B cell (primary cell): Measurements from ENCODE around the gene PAFAH2. TPM values are rescaled to one million over a fixed set of nuclear protein-coding genes. Genes with fewer than 3 reads are reported as not detected.
A peak's percentile ranks its signal among the peaks of the same experiment; 100 is the strongest.

Experiments used
- ATAC-seq: fragments of 200-7000 bp; cut with Tn5 transposase; one replicate; pipeline ENCODE4 v1.10.0; 2021; ENCODE audit warnings: low read depth, mild to moderate bottlenecking, moderate number of reproducible peaks, moderate library complexity
- CTCF ChIA-PET: fragments of 350-600 bp; sonication (Branson Sonifier 250); formaldehyde crosslinking; loops from one replicate; lab custom pipeline; 2021; ENCODE audit warnings: antibody characterized with exemption, inconsistent platforms; lab: Charles Lee
- POLR2A ChIA-PET: fragments of 350-600 bp; sonication (Branson Sonifier 250); formaldehyde crosslinking; loops from one replicate; lab custom pipeline; 2021; ENCODE audit warnings: antibody characterized with exemption; lab: Charles Lee
- DNase-seq: peaks from one replicate; pipeline ENCODE4 v3.0.0; 2013
- H2AFZ ChIP-seq: 2 replicates; pipeline ENCODE4 v1.6.1; 2012; ENCODE audit warnings: mild to moderate bottlenecking, low read depth, low read length; ENCODE audit not compliant: insufficient read depth, poor library complexity, severe bottlenecking
- H3K27ac ChIP-seq, 2 donors: 1 replicate in 1 of 2; 2 replicates in 1 of 2; pipeline ENCODE4 v1.5.1; 2012 to 2013; ENCODE audit warnings: low read length in 2 of 2, mild to moderate bottlenecking in 2 of 2, moderate library complexity in 1 of 2
- H3K27me3 ChIP-seq, 4 experiments: fragments of 200-600 bp in 1 of 4; sonication (generic) in 1 of 4; replicated peaks in 1 of 4; 1 replicate in 2 of 4; 2 replicates in 2 of 4; pipeline versions ENCODE4 v1.6.1 to v1.7.0; 2013 to 2016; ENCODE audit warnings: low read length in 3 of 4, mild to moderate bottlenecking in 2 of 4, mixed read lengths in 1 of 4, moderate library complexity in 1 of 4; ENCODE audit not compliant: insufficient read depth in 4 of 4, control insufficient read depth in 3 of 4; ENCODE audit errors: control extremely low read depth in 1 of 4
- H3K36me3 ChIP-seq, 2 experiments: replicated peaks in 1 of 2; 1 replicate in 1 of 2; 2 replicates in 1 of 2; pipeline versions ENCODE4 v1.6.1 to v1.7.1; 2013; ENCODE audit warnings: low read length in 1 of 2; ENCODE audit not compliant: insufficient read depth in 2 of 2, control insufficient read depth in 1 of 2; ENCODE audit errors: control extremely low read depth in 1 of 2, extremely low read depth in 1 of 2
- H3K4me1 ChIP-seq, 2 donors: fragments of 200-600 bp in 1 of 2; sonication (generic) in 1 of 2; 1 replicate in 1 of 2; 2 replicates in 1 of 2; pipeline versions ENCODE4 v1.5.1 to v1.6.1; 2013 to 2017; ENCODE audit warnings: low read length in 2 of 2; ENCODE audit not compliant: control insufficient read depth in 2 of 2, insufficient read depth in 2 of 2
- H3K4me2 ChIP-seq: replicated peaks from 2 replicates; pipeline ENCODE3; 2012; ENCODE audit warnings: mild to moderate bottlenecking, low read depth, low read length; ENCODE audit not compliant: poor library complexity, severe bottlenecking
- H3K4me3 ChIP-seq, 5 experiments: fragments of 200-600 bp in 1 of 5; sonication (generic) in 1 of 5; 1 replicate in 3 of 5; 2 replicates in 2 of 5; pipeline versions ENCODE4 v1.5.1 to v1.7.0; 2011 to 2016; ENCODE audit warnings: low read length in 4 of 5, mild to moderate bottlenecking in 4 of 5, low read depth in 2 of 5, control low read depth in 1 of 5, moderate library complexity in 1 of 5; ENCODE audit not compliant: insufficient read depth in 1 of 5; ENCODE audit errors: control extremely low read depth in 1 of 5, extremely low read depth in 1 of 5
- H3K79me2 ChIP-seq: fragments of 200-600 bp; sonication (generic); one replicate; pipeline ENCODE4 v1.6.0; 2016; ENCODE audit warnings: low read length; ENCODE audit not compliant: control insufficient read depth, insufficient read depth
- H3K9ac ChIP-seq: fragments of 200-600 bp; sonication (generic); 2 replicates; pipeline ENCODE4 v1.6.1; 2017; ENCODE audit warnings: mild to moderate bottlenecking, low read length, moderate library complexity
- H3K9me3 ChIP-seq, 3 donors: one replicate each; pipeline versions ENCODE4 v1.6.1 to v1.7.1; 2013; ENCODE audit warnings: low read length in 2 of 3; ENCODE audit not compliant: control insufficient read depth in 2 of 3, insufficient read depth in 1 of 3; ENCODE audit errors: control extremely low read depth in 1 of 3
- H4K20me1 ChIP-seq: 2 replicates; pipeline ENCODE4 v1.6.0; 2012; ENCODE audit warnings: mild to moderate bottlenecking, low read length; ENCODE audit not compliant: insufficient read depth, control insufficient read depth, poor library complexity, severe bottlenecking
- H3K27ac Mint-ChIP-seq: one replicate; pipeline ENCODE4 v1.8.0; 2021; ENCODE audit warnings: mixed read lengths
- H3K27me3 Mint-ChIP-seq: one replicate; pipeline ENCODE4 v1.8.0; 2021; ENCODE audit warnings: mixed read lengths
- H3K4me1 Mint-ChIP-seq: one replicate; pipeline ENCODE4 v1.8.0; 2021; ENCODE audit warnings: mixed read lengths
- H3K4me3 Mint-ChIP-seq: one replicate; pipeline ENCODE4 v1.8.0; 2021; ENCODE audit warnings: mixed read lengths
- H3K9me3 Mint-ChIP-seq: one replicate; pipeline ENCODE4 v1.8.0; 2022; ENCODE audit warnings: mixed read lengths; ENCODE audit not compliant: insufficient read depth
- EZH2 ChIP-seq: IDR thresholded peaks from 2 replicates; pipeline ENCODE4 v1.6.1; 2012; ENCODE audit warnings: borderline replicate concordance, low read depth, mild to moderate bottlenecking, moderate library complexity, low read length; ENCODE audit not compliant: insufficient read depth, poor library complexity, severe bottlenecking
- WGBS: methylation state at CpG from one replicate; pipeline ENCODE4 v1.1.5; 2013; ENCODE audit warnings: missing lambda C conversion rate; ENCODE audit not compliant: insufficient coverage; 5-methylcytosine and 5-hydroxymethylcytosine counted together
- intact Hi-C: fragments of 100-400 bp; cut with micrococcal nuclease; formaldehyde crosslinking; loops from one replicate; pipeline ENCODE4 v1.10.0; 2022
- polyA plus RNA-seq: library from polyadenylated mRNA; depleted of rRNA; stranded (reverse); fragments of >200 nt; gene quantifications from 2 replicates; pipeline ENCODE4 v1.2.3, GENCODE V29; 2012
- total RNA-seq, 2 donors: library from RNA; stranded (reverse); fragments of 120-200 nt in 1 of 2; gene quantifications; 1 replicate in 1 of 2; 2 replicates in 1 of 2; pipeline versions ENCODE4 v1.2.3 to v1.2.4, GENCODE V29; 2013 to 2022
- TF ChIP-seq, protein P1 (sequence below): fragments of 200-600 bp; IDR thresholded peaks from one replicate; pipeline ENCODE4 v1.8.0; 2022; ENCODE audit warnings: antibody characterized with exemption, mild to moderate bottlenecking

Gene PAFAH2
- total and polyA plus RNA-seq, 2 donors (not counting 1 experiment from before 2014, with no cell fraction given): 5.1 to 8.8 TPM

DNA sequence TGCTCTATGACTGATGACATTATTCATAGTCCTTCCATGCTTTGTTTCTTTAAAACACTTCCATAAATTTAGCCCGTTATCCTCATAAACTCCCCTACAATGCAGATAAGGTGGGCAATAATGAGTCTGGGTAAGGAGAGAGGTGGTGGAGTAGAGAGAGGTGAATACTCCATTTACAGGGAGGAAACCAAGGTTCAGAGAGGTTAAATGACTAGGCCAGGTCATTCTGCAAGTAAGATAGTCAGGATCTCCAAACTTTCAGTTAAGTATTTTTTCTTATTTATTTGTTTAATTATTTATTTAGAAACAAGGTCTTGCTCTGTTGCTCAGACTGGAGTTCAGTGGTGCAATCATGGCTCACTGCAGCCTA lies 26.1 kb downstream of the PAFAH2 start:
- no peaks in the 10 kb centered on the region for H3K27me3 Mint-ChIP-seq
- H3K4me2 ChIP-seq: peak overlapping the region; percentile 64
- ATAC-seq (no peak), DNase-seq (no peak)
- H3K4me1 ChIP-seq: peaks cover 13 to 22% of the 10 kb centered on the region in 2 donors
- peak overlapping the region in 1 of 2 donors; percentile 77 for H3K27ac ChIP-seq
- peaks cover 2 to 41% of the 10 kb centered on the region in 2 experiments for H3K36me3 ChIP-seq
- H2AFZ ChIP-seq: peak overlapping the region; percentile 66
- no peak for TF ChIP-seq EZH2
- TF ChIP-seq, protein P1, sequence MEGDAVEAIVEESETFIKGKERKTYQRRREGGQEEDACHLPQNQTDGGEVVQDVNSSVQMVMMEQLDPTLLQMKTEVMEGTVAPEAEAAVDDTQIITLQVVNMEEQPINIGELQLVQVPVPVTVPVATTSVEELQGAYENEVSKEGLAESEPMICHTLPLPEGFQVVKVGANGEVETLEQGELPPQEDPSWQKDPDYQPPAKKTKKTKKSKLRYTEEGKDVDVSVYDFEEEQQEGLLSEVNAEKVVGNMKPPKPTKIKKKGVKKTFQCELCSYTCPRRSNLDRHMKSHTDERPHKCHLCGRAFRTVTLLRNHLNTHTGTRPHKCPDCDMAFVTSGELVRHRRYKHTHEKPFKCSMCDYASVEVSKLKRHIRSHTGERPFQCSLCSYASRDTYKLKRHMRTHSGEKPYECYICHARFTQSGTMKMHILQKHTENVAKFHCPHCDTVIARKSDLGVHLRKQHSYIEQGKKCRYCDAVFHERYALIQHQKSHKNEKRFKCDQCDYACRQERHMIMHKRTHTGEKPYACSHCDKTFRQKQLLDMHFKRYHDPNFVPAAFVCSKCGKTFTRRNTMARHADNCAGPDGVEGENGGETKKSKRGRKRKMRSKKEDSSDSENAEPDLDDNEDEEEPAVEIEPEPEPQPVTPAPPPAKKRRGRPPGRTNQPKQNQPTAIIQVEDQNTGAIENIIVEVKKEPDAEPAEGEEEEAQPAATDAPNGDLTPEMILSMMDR: no peak
- no CpG with 5 or more reads among the region's 1 CpG for WGBS
- intact Hi-C loops: no loop called here
- ChIA-PET POLR2A (interaction anchor here (0.6 kb wide), 1 partner anchor 101 kb away, joined by 5 read pairs; no protein-coding TSS in a partner anchor), CTCF (interaction anchor here (0.7 to 2.4 kb wide), 5 partner anchors 9 to 318 kb away, joined by 3 to 10 read pairs (median 5); partner anchors contain the start of gene PAFAH2)
- H3K9ac ChIP-seq: peak overlapping the region; percentile 42
- peaks cover 22% of the 10 kb centered on the region for H3K4me1 Mint-ChIP-seq
- H4K20me1 ChIP-seq: no peaks in the 10 kb centered on the region
- H3K27ac Mint-ChIP-seq: peak overlapping the region; percentile 79
- no peaks in the 10 kb centered on the region for H3K9me3 Mint-ChIP-seq
- H3K4me3 ChIP-seq: peak overlapping the region in 1 of 5 experiments; percentile 6
- H3K9me3 ChIP-seq: no peaks in the 10 kb centered on the region
- no peaks in the 10 kb centered on the region for H3K79me2 ChIP-seq
- peak overlapping the region; percentile 49 for H3K4me3 Mint-ChIP-seq
- H3K27me3 ChIP-seq: no peaks in the 10 kb centered on the region

DNA sequence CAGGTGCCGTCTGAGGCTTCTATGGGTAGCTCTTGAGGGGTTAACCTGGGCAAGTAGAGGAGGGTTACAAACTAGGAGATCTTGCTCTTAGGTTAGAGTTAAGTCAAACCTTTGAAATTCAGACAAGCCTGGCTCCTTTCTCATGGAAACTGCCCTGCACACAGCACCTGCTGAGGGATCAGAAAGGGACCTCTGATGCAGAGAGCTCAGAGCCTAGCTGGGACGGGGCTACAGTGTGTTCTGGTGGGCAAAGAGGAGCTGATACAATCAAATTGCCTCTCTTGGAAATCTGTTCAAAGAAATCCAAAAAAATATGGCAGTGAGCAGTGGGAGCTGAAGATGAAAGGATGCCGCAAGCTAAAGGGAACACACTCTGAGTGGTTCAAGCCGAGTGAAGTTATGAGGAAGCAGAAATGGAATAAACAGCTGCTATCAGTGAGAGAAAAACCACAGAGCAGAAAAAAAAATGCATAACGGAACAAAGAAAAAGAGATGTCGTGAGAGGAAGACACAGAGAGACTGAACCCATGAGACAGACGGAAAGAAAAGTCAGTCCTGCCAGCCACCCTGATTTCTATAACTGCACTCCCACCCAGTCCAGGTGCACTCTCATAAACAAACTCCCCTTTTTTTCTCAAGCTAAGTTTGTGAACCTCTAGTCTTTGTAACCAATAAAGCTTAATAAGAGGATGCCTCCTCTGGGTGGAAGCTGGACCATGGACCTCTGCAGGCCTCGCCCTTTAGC lies 26.6 kb downstream of the PAFAH2 start:
- WGBS: 17% methylated on average over 6 of the region's 8 CpGs
- H3K79me2 ChIP-seq: no peaks in the 10 kb centered on the region
- H3K9me3 ChIP-seq: no peaks in the 10 kb centered on the region
- peaks cover 2 to 38% of the 10 kb centered on the region in 2 experiments for H3K36me3 ChIP-seq
- peaks cover 13 to 22% of the 10 kb centered on the region in 2 donors for H3K4me1 ChIP-seq
- H3K9ac ChIP-seq: peak overlapping the region; percentile 42
- H3K4me2 ChIP-seq: peak overlapping the region; percentile 64
- H3K27ac Mint-ChIP-seq: peak overlapping the region; percentile 79
- intact Hi-C loops: no loop called here
- H4K20me1 ChIP-seq: no peaks in the 10 kb centered on the region
- no peaks in the 10 kb centered on the region for H3K27me3 ChIP-seq
- peak overlapping the region; percentile 49 for H3K4me3 Mint-ChIP-seq
- peak overlapping the region; percentile 66 for H2AFZ ChIP-seq
- no peaks in the 10 kb centered on the region for H3K27me3 Mint-ChIP-seq
- H3K27ac ChIP-seq: peak overlapping the region; percentile 1 to 77
- H3K4me1 Mint-ChIP-seq: peaks cover 22% of the 10 kb centered on the region
- ATAC-seq: peak; percentile 84
- ChIA-PET POLR2A (interaction anchor here (0.6 kb wide), 2 partner anchors 99 to 100 kb away, joined by 3 to 5 read pairs; no protein-coding TSS in a partner anchor), CTCF (interaction anchor here (0.5 to 2.4 kb wide), 7 partner anchors 9 to 1163 kb away, joined by 3 to 10 read pairs (median 4); partner anchors contain the start of gene PAFAH2)
- peak; percentile 52 for DNase-seq
- TF ChIP-seq, protein P1: no peak
- no peak for TF ChIP-seq EZH2
- H3K4me3 ChIP-seq: peak overlapping the region in 1 of 5 experiments; percentile 6
- H3K9me3 Mint-ChIP-seq: no peaks in the 10 kb centered on the region
